ENCODE results near the gene FOXG1. TPM values are rescaled to one million over a fixed set of nuclear protein-coding genes. Genes with fewer than 3 reads are reported as not detected.

The FOXG1 gene
- total RNA-seq, 1 experiment from 2014 or later: not detected

DNA sequence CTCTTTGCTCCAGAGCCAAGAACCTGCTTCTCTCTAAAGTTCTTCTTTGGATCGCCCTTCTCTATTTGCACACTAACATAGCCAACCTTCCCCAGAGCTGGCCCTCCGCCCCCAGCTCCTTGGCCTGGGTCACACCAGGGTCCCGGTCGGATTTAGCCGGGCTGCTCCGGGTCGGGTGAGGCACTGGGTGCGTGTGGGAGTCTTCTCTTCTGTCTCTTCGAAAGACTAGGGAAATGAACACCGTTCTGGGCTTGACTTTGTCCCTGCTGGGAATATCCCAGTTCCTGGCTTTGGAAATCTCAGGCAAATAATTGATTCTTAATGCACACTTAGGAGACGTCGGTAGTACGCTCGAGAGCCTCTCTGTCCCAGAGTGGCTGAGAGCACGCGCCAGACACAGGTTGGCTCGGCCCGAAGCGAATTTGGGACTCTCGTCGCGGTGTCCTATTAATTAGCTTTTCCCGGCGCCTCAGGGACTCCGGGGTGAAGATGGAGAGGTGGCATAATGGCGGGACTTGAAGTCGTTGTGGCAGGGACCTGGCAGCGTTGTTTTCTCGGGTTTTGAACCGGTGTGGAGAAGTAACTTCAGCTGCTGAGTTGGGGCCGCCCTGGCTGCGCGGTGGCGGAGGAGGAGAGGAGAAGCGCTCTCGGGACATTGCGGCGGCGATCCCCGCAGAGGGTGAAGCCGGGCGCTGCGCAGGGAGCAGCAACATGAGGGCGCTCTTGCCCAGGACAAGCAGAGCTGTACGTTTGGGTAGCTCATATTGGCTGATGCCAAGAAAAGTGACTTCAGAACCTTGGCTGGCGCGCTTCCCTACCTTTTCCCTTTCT lies 7.5 kb downstream of the FOXG1 start:
- CTCF ChIA-PET: no interaction called here
- H3K4me2 ChIP-seq (ENCODE audit: low read length): no peak overlapping the region
- H3K79me2 ChIP-seq (ENCODE audit: insufficient read depth, low read length): no peaks in the 10 kb centered on the region
- H3K27ac ChIP-seq (ENCODE audit: low read depth, low read length): no peak overlapping the region
- no peaks in the 10 kb centered on the region for H3K9me2 ChIP-seq (ENCODE audit: insufficient read depth)
- H2AFZ ChIP-seq (ENCODE audit: low read depth, low read length, poor library complexity, severe bottlenecking): no peak overlapping the region
- no peak overlapping the region for H3K4me3 ChIP-seq (replicated peaks in 1 of 2; ENCODE audit: low read depth in 1 of 2, low read length in 2 of 2)
- H3K27me3 ChIP-seq (ENCODE audit: insufficient read depth, low read length): no peaks in the 10 kb centered on the region
- H3K4me1 ChIP-seq (ENCODE audit: control insufficient read depth in 1 of 2, insufficient read depth in 2 of 2, low read length in 2 of 2): no peaks in the 10 kb centered on the region
- TF ChIP-seq SP1 (IDR thresholded peaks at IDR 0.05; ENCODE audit: low read depth) (no peak), POLR2AphosphoS5 (IDR thresholded peaks at IDR 0.05; ENCODE audit: low read depth, low read length) (no peak), YY1 (IDR thresholded peaks at IDR 0.05; ENCODE audit: extremely low read depth, insufficient replicate concordance, low read depth, low read length) (no peak), SIN3A (IDR thresholded peaks at IDR 0.05; ENCODE audit: low read depth) (no peak), RAD21 (IDR thresholded peaks at IDR 0.05; ENCODE audit: low read depth) (no peak), JUND (IDR thresholded peaks at IDR 0.05) (no peak), EGR1 (IDR thresholded peaks at IDR 0.05; ENCODE audit: low read depth) (no peak), ELF1 (IDR thresholded peaks at IDR 0.05; ENCODE audit: borderline replicate concordance, low read depth) (no peak), SRF (IDR thresholded peaks at IDR 0.05; ENCODE audit: low read depth) (no peak), EZH2 (IDR thresholded peaks at IDR 0.05) (no peak), CEBPB (IDR thresholded peaks at IDR 0.05; ENCODE audit: low read depth) (no peak)
- TF ChIP-seq, protein P1, sequence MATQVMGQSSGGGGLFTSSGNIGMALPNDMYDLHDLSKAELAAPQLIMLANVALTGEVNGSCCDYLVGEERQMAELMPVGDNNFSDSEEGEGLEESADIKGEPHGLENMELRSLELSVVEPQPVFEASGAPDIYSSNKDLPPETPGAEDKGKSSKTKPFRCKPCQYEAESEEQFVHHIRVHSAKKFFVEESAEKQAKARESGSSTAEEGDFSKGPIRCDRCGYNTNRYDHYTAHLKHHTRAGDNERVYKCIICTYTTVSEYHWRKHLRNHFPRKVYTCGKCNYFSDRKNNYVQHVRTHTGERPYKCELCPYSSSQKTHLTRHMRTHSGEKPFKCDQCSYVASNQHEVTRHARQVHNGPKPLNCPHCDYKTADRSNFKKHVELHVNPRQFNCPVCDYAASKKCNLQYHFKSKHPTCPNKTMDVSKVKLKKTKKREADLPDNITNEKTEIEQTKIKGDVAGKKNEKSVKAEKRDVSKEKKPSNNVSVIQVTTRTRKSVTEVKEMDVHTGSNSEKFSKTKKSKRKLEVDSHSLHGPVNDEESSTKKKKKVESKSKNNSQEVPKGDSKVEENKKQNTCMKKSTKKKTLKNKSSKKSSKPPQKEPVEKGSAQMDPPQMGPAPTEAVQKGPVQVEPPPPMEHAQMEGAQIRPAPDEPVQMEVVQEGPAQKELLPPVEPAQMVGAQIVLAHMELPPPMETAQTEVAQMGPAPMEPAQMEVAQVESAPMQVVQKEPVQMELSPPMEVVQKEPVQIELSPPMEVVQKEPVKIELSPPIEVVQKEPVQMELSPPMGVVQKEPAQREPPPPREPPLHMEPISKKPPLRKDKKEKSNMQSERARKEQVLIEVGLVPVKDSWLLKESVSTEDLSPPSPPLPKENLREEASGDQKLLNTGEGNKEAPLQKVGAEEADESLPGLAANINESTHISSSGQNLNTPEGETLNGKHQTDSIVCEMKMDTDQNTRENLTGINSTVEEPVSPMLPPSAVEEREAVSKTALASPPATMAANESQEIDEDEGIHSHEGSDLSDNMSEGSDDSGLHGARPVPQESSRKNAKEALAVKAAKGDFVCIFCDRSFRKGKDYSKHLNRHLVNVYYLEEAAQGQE (IDR thresholded peaks at IDR 0.05; ENCODE audit: low read depth): no peak
- TF ChIP-seq, protein P2, sequence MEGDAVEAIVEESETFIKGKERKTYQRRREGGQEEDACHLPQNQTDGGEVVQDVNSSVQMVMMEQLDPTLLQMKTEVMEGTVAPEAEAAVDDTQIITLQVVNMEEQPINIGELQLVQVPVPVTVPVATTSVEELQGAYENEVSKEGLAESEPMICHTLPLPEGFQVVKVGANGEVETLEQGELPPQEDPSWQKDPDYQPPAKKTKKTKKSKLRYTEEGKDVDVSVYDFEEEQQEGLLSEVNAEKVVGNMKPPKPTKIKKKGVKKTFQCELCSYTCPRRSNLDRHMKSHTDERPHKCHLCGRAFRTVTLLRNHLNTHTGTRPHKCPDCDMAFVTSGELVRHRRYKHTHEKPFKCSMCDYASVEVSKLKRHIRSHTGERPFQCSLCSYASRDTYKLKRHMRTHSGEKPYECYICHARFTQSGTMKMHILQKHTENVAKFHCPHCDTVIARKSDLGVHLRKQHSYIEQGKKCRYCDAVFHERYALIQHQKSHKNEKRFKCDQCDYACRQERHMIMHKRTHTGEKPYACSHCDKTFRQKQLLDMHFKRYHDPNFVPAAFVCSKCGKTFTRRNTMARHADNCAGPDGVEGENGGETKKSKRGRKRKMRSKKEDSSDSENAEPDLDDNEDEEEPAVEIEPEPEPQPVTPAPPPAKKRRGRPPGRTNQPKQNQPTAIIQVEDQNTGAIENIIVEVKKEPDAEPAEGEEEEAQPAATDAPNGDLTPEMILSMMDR (IDR thresholded peaks at IDR 0.05 in 2 of 3, conservative IDR thresholded peaks at IDR 0.05 in 1 of 3; ENCODE audit: borderline replicate concordance in 1 of 3, insufficient read depth in 1 of 3, low read depth in 2 of 3, low read length in 2 of 3): no peak
- TF ChIP-seq, protein P3, sequence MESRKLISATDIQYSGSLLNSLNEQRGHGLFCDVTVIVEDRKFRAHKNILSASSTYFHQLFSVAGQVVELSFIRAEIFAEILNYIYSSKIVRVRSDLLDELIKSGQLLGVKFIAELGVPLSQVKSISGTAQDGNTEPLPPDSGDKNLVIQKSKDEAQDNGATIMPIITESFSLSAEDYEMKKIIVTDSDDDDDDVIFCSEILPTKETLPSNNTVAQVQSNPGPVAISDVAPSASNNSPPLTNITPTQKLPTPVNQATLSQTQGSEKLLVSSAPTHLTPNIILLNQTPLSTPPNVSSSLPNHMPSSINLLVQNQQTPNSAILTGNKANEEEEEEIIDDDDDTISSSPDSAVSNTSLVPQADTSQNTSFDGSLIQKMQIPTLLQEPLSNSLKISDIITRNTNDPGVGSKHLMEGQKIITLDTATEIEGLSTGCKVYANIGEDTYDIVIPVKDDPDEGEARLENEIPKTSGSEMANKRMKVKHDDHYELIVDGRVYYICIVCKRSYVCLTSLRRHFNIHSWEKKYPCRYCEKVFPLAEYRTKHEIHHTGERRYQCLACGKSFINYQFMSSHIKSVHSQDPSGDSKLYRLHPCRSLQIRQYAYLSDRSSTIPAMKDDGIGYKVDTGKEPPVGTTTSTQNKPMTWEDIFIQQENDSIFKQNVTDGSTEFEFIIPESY (IDR thresholded peaks at IDR 0.05; ENCODE audit: extremely low read depth, insufficient replicate concordance, low read length): no peak
- TF ChIP-seq, protein P4, sequence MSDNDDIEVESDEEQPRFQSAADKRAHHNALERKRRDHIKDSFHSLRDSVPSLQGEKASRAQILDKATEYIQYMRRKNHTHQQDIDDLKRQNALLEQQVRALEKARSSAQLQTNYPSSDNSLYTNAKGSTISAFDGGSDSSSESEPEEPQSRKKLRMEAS (IDR thresholded peaks at IDR 0.05): no peak
- TF ChIP-seq, protein P5, sequence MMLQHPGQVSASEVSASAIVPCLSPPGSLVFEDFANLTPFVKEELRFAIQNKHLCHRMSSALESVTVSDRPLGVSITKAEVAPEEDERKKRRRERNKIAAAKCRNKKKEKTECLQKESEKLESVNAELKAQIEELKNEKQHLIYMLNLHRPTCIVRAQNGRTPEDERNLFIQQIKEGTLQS (IDR thresholded peaks at IDR 0.05): no peak
- RAD21 ChIA-PET (ENCODE audit: low non-redundant PET in 1 of 2, low total read pairs in 2 of 2, uncharacterized antibody in 2 of 2, unreplicated experiment in 2 of 2): no interaction called here
- H3K9ac ChIP-seq (ENCODE audit: low read length): no peak overlapping the region
- H3K36me3 ChIP-seq (ENCODE audit: control insufficient read depth in 1 of 2, insufficient read depth in 2 of 2, low read length in 2 of 2): no peaks in the 10 kb centered on the region
- no peaks in the 10 kb centered on the region for H4K20me1 ChIP-seq (ENCODE audit: insufficient read depth)
- ATAC-seq (no peak), DNase-seq (ENCODE audit: low read depth, low spot score) (no peak)
- peaks cover 4 to 22% of the 10 kb centered on the region in 2 experiments; a peak in 2 of 4 replicates for H3K9me3 ChIP-seq (ENCODE audit: control insufficient read depth in 1 of 2, insufficient read depth in 1 of 2, low read depth in 1 of 2, low read length in 2 of 2)
- no TSS peak for BruUV-seq (replicated peaks)
- intact Hi-C loops (cut with micrococcal nuclease): no loop called here
- POLR2A ChIA-PET: no interaction called here

Measured in HCT116 (cell line).